H9 (cell line): ENCODE data around the gene TXNDC5. TPM values are rescaled to one million over a fixed set of nuclear protein-coding genes. Genes with fewer than 3 reads are reported as not detected.

ENCODE experiments used
- DNase-seq: peaks from one replicate; pipeline ENCODE4 v3.0.0-alpha.2; 2017
- H2AFZ ChIP-seq: one replicate; pipeline ENCODE4 v1.6.1; 2013; ENCODE audit warnings: mild to moderate bottlenecking, low read length, control low read depth, moderate library complexity
- H2AK5ac ChIP-seq: 2 replicates; pipeline ENCODE4 v1.6.1; 2013; ENCODE audit warnings: low read length, control low read depth, mixed read lengths; ENCODE audit not compliant: insufficient read length
- H2BK120ac ChIP-seq: one replicate; pipeline ENCODE4 v1.6.1; 2013; ENCODE audit warnings: low read depth, mild to moderate bottlenecking, low read length, control low read depth, inconsistent platforms; ENCODE audit not compliant: poor library complexity, severe bottlenecking
- H2BK12ac ChIP-seq: 2 replicates; pipeline ENCODE4 v1.6.1; 2013; ENCODE audit warnings: low read length, control low read depth, mixed read lengths, low read depth; ENCODE audit not compliant: insufficient read length
- H2BK15ac ChIP-seq: 2 replicates; pipeline ENCODE4 v1.6.1; 2013; ENCODE audit warnings: low read depth, low read length, control low read depth
- H2BK20ac ChIP-seq: one replicate; pipeline ENCODE4 v1.6.1; 2013; ENCODE audit warnings: low read depth, mild to moderate bottlenecking, low read length, control low read depth, inconsistent platforms; ENCODE audit not compliant: poor library complexity, severe bottlenecking
- H2BK5ac ChIP-seq: 2 replicates; pipeline ENCODE4 v1.6.1; 2013; ENCODE audit warnings: low read length, control low read depth, mixed read lengths; ENCODE audit not compliant: insufficient read length
- H3K14ac ChIP-seq: 2 replicates; pipeline ENCODE4 v1.6.1; 2013; ENCODE audit warnings: low read length, control low read depth; ENCODE audit not compliant: insufficient read depth
- H3K18ac ChIP-seq: 2 replicates; pipeline ENCODE4 v1.6.1; 2013; ENCODE audit warnings: low read depth, mild to moderate bottlenecking, mixed read lengths, low read length, control low read depth; ENCODE audit not compliant: insufficient read length
- H3K23ac ChIP-seq: 2 replicates; pipeline ENCODE4 v1.6.1; 2013; ENCODE audit warnings: low read length, control low read depth, mixed read lengths, low read depth; ENCODE audit not compliant: insufficient read length
- H3K23me2 ChIP-seq: 2 replicates; pipeline ENCODE4 v1.6.1; 2013; ENCODE audit warnings: low read depth, mild to moderate bottlenecking, mixed read lengths, low read length, control low read depth; ENCODE audit not compliant: insufficient read length, poor library complexity, severe bottlenecking
- H3K27ac ChIP-seq: 2 replicates; pipeline ENCODE4 v1.5.1; 2013; ENCODE audit warnings: low read length, control low read depth, mixed read lengths, low read depth; ENCODE audit not compliant: insufficient read length
- H3K27me3 ChIP-seq: 2 replicates; pipeline ENCODE4 v1.6.1; 2013; ENCODE audit warnings: low read length, control low read depth, inconsistent platforms; ENCODE audit not compliant: insufficient read depth
- H3K4ac ChIP-seq: 2 replicates; pipeline ENCODE4 v1.6.1; 2013; ENCODE audit warnings: low read depth, mild to moderate bottlenecking, control low read depth, inconsistent platforms, low read length, moderate library complexity
- H3K4me1 ChIP-seq: 2 replicates; pipeline ENCODE4 v1.6.1; 2013; ENCODE audit warnings: low read length, control low read depth, inconsistent platforms; ENCODE audit not compliant: insufficient read depth
- H3K4me2 ChIP-seq: 2 replicates; pipeline ENCODE4 v1.6.1; 2013; ENCODE audit warnings: low read length, control low read depth, mixed read lengths; ENCODE audit not compliant: insufficient read length, insufficient read depth
- H3K56ac ChIP-seq: 2 replicates; pipeline ENCODE4 v1.6.1; 2013; ENCODE audit warnings: low read depth, mild to moderate bottlenecking, mixed read lengths, low read length, control low read depth; ENCODE audit not compliant: insufficient read length
- H3K79me1 ChIP-seq: 2 replicates; pipeline ENCODE4 v1.6.1; 2013; ENCODE audit warnings: low read depth, mild to moderate bottlenecking, moderate library complexity, low read length, control low read depth, inconsistent platforms; ENCODE audit not compliant: insufficient read depth, poor library complexity, severe bottlenecking
- H3K79me2 ChIP-seq: 2 replicates; pipeline ENCODE4 v1.6.1; 2013; ENCODE audit warnings: low read length, control low read depth, inconsistent platforms; ENCODE audit not compliant: insufficient read depth
- H3K9ac ChIP-seq: 2 replicates; pipeline ENCODE4 v1.6.1; 2013; ENCODE audit warnings: low read length, control low read depth, mixed read lengths; ENCODE audit not compliant: insufficient read length; ENCODE audit errors: extremely low read depth
- H3K9me3 ChIP-seq: one replicate; pipeline ENCODE4 v1.6.1; 2013; ENCODE audit warnings: low read depth, low read length, inconsistent platforms; ENCODE audit not compliant: control insufficient read depth
- H3T11ph ChIP-seq: one replicate; pipeline ENCODE4 v1.6.1; 2013; ENCODE audit warnings: mild to moderate bottlenecking, low read length, control low read depth, inconsistent platforms
- H4K20me1 ChIP-seq: one replicate; pipeline ENCODE4 v1.6.1; 2013; ENCODE audit not compliant: control insufficient read depth, insufficient read length, insufficient read depth
- H4K5ac ChIP-seq: 2 replicates; pipeline ENCODE4 v1.6.1; 2013; ENCODE audit warnings: low read depth, mild to moderate bottlenecking, mixed read lengths, low read length, control low read depth; ENCODE audit not compliant: insufficient read length
- H4K8ac ChIP-seq: replicated peaks from 2 replicates; pipeline ENCODE4 v1.6.1; 2013; ENCODE audit warnings: low read length, control low read depth, mixed read lengths, low read depth; ENCODE audit not compliant: insufficient read length
- H4K91ac ChIP-seq: 2 replicates; pipeline ENCODE4 v1.6.1; 2013; ENCODE audit warnings: low read depth, mild to moderate bottlenecking, moderate library complexity, mixed read lengths, low read length, control low read depth; ENCODE audit not compliant: insufficient read length
- H3K27ac Mint-ChIP-seq, 3 experiments: 2 replicates in 2 of 3; 3 replicates in 1 of 3; pipeline ENCODE4 v1.8.0; 2020 to 2021; ENCODE audit warnings: mixed read lengths in 3 of 3, mild to moderate bottlenecking in 1 of 3, moderate library complexity in 1 of 3
- H3K27me3 Mint-ChIP-seq: 2 replicates; pipeline ENCODE4 v1.8.0; 2021; ENCODE audit warnings: low read depth, mild to moderate bottlenecking, moderate library complexity, mixed read lengths
- H3K36me3 Mint-ChIP-seq, 3 experiments: 2 replicates in 2 of 3; 3 replicates in 1 of 3; pipeline ENCODE4 v1.8.0; 2020 to 2021; ENCODE audit warnings: low read depth in 3 of 3, mixed read lengths in 3 of 3; ENCODE audit not compliant: insufficient read depth in 1 of 3
- H3K4me1 Mint-ChIP-seq, 2 experiments: 2 replicates each; pipeline ENCODE4 v1.8.0; 2020; ENCODE audit warnings: mixed read lengths in 2 of 2
- H3K4me3 Mint-ChIP-seq, 2 experiments: 2 replicates in 1 of 2; 3 replicates in 1 of 2; pipeline ENCODE4 v1.8.0; 2020 to 2021; ENCODE audit warnings: mild to moderate bottlenecking in 2 of 2, mixed read lengths in 2 of 2, moderate library complexity in 1 of 2
- H3K9me3 Mint-ChIP-seq, 2 experiments: 2 replicates in 1 of 2; 3 replicates in 1 of 2; pipeline ENCODE4 v1.8.0; 2020; ENCODE audit warnings: mild to moderate bottlenecking in 2 of 2, mixed read lengths in 2 of 2, moderate library complexity in 1 of 2
- CTCF ChIP-seq: fragments of 200-600 bp; sonication (generic); conservative IDR thresholded peaks from 3 replicates; pipeline ENCODE4 v1.8.0; 2021; ENCODE audit warnings: antibody characterized with exemption, mild to moderate bottlenecking
- WGBS: extraction: QIAGEN DNeasy Blood & Tissue Kit; methylation state at CpG from one replicate; pipeline ENCODE4 v1.1.7; 2013; ENCODE audit warnings: missing lambda C conversion rate, low lambda C conversion rate, mixed read lengths; ENCODE audit not compliant: insufficient read length; ENCODE audit errors: extremely low coverage; 5-methylcytosine and 5-hydroxymethylcytosine counted together
- total RNA-seq: library from RNA; stranded (reverse); gene quantifications from 2 replicates; pipeline ENCODE4 v1.2.1, GENCODE V29; 2021

Gene TXNDC5
- total RNA-seq, 1 experiment from 2014 or later: 130 TPM

- no peak overlapping the region for H2AFZ ChIP-seq
- no peak for TF ChIP-seq CTCF
- H4K5ac ChIP-seq: no peak overlapping the region
- no peak overlapping the region for H4K8ac ChIP-seq
- no peak overlapping the region for H2BK15ac ChIP-seq
- no peaks in the 10 kb centered on the region for H3K9me3 ChIP-seq
- no peak overlapping the region for H2BK20ac ChIP-seq
- H3K4ac ChIP-seq: no peak overlapping the region
- no peak overlapping the region for H3K56ac ChIP-seq
- H3K14ac ChIP-seq: no peak overlapping the region
- H3K9me3 Mint-ChIP-seq: no peaks in the 10 kb centered on the region
- H3K4me1 ChIP-seq: no peaks in the 10 kb centered on the region
- H3K79me1 ChIP-seq: no peaks in the 10 kb centered on the region
- no peak overlapping the region for H2BK5ac ChIP-seq
- H3K18ac ChIP-seq: no peak overlapping the region
- no peak overlapping the region for H4K91ac ChIP-seq
- no peaks in the 10 kb centered on the region for H3K23me2 ChIP-seq
- H3K27ac Mint-ChIP-seq: no peak overlapping the region; a peak in 1 of 7 replicates
- no peak overlapping the region for H3K4me3 Mint-ChIP-seq
- no peak for DNase-seq
- no peak overlapping the region for H3K9ac ChIP-seq
- no peaks in the 10 kb centered on the region for H3K27me3 Mint-ChIP-seq
- H3K27ac ChIP-seq: no peak overlapping the region
- H3K23ac ChIP-seq: no peak overlapping the region
- no peaks in the 10 kb centered on the region for H3K27me3 ChIP-seq
- peaks cover 45 to 92% (median 91%) of the 10 kb centered on the region in 3 experiments for H3K36me3 Mint-ChIP-seq
- no peak overlapping the region for H2BK120ac ChIP-seq
- H3K4me2 ChIP-seq: no peak overlapping the region
- H2AK5ac ChIP-seq: no peak overlapping the region
- H2BK12ac ChIP-seq: no peak overlapping the region
- H4K20me1 ChIP-seq: no peaks in the 10 kb centered on the region
- WGBS: no CpG with 5 or more reads among the region's 15 CpGs
- no peak overlapping the region for H3T11ph ChIP-seq
- H3K79me2 ChIP-seq: no peaks in the 10 kb centered on the region
- H3K4me1 Mint-ChIP-seq: no peaks in the 10 kb centered on the region
Measured at GRCh38 chr6:7891078-7891872, 19.3 kb downstream of the TXNDC5 start.
